HG03378 (cell line): Measurements from ENCODE around the gene CDK11A.
A peak's percentile ranks its signal among the peaks of the same experiment; 100 is the strongest.
"Not testable (repeated sequence)": the region's sequence is repeated elsewhere in the genome, so short reads cannot be mapped to it uniquely, and the experiment has no call there.

Experiments used
- ATAC-seq: cut with Tn5 transposase; IDR thresholded peaks from one replicate; pipeline ENCODE4 v1.9.1; 2021; ENCODE audit warnings: mild to moderate bottlenecking, moderate library complexity; ENCODE audit not compliant: unreplicated experiment

The CDK11A gene

DNA sequence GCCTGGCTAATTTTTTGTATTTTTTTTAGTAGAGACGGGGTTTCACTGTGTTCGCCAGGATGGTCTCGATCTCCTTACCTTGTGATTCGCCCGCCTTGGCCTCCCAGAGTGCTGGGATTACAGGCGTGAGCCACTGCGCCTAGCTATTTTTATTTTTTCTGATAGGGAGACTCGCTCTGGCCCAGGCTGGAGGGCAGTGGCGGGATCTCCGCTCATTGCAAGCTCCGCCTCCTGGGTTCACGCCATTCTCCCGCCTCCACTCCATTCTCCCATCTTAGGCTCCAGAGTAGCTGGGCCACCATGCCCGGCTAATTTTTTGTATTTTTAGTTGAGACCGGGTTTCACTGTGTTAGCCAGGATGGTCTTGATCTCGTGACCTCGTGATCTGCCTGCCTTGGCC lies 1.9 kb upstream of the CDK11A start:
- not testable (repeated sequence) for ATAC-seq

GRCh38 chr1:1721201-1721600 lies 3.0 kb downstream of the CDK11A start:
- ATAC-seq, result no peak

- not testable (repeated sequence) for ATAC-seq
These were observed 8.9 kb downstream of the CDK11A start for GRCh38 chr1:1715109-1715883.

GRCh38 chr1:1707897-1708296 lies 16.3 kb downstream of the CDK11A start:
- not testable (repeated sequence) for ATAC-seq

- not testable (repeated sequence) for ATAC-seq
These were observed 16.9 kb downstream of the CDK11A start for GRCh38 chr1:1707241-1707640.

DNA sequence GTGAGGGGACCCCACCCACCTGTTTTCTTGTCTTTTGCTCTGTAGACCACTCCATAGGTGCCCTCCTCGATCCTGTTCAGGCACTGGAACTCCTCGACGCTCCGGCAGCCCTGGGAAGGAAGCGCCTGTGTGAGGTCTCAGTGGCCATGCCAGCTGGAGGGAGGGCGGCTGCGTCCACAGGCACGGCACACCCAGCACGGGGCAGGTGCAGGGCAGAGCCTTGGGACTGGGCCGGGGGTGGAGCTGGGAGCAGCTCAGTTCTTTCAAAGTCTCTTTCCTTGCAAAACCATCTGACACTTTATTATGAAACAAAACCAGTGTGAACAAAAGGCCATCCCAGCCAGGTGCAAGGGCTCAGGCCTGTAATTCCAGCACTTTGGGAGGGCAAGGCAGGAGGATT lies 18.5 kb downstream of the CDK11A start:
- ATAC-seq, result not testable (repeated sequence)

DNA sequence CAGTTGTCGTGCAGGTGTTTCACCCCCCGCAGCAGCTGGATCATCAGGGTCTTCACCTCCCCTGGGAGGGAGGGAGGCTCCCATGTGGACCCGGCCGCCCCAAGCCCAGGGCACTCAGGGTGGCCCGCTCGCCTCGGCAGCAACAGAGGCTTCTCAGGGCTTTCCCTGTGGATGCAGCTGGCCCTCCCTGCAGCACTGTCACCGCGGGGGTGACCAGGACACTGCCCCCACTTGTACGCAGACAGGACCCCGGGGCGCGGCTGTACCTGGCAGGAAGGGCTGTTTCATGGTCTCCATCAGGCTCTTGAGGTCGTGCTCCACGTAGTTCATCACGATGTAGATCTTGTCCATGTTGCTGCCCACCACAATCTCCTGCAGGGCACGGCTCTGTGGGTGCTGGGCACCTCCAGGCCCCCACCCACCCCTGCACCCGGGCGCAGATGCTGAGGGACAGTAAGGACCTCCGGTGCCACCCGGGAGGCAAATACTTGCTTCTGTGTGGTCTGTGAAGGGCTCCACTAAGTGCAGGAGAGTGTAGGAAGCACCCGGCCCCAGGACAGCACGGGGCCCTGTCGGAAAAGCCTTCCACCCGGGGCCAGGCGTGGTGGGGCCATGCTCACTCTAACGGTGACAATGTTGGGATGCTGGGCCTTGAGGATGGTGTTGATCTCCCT lies 19.7 kb downstream of the CDK11A start:
- not testable (repeated sequence) for ATAC-seq

DNA sequence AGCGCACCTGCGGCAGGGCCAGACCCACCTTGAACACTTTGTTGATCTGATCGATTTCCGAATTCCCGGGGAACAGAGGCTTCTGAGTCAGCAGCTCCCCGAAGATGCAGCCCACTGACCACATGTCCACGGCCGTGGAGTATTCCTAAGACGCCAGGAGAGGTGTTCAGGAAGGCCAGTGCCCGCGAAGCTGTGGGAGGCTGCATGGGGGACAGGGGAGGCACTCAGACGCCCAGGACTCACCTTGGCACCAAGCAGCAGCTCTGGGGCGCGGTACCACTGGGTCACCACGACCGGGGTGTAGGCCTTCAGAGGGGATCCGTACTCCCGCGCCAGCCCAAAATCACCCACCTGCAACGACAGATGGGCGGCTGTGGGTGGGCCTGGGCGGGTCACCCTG lies 20.4 kb downstream of the CDK11A start:
- ATAC-seq, result no peak

GRCh38 chr1:1702506-1702905 lies 21.7 kb downstream of the CDK11A start:
- ATAC-seq, result not testable (repeated sequence)

GRCh38 chr1:1700557-1700956 lies 23.6 kb downstream of the CDK11A start:
- ATAC-seq, result not testable (repeated sequence)

GRCh38 chr1:1700067-1700466 lies 24.1 kb downstream of the CDK11A start:
- not testable (repeated sequence) for ATAC-seq

- ATAC-seq, result not testable (repeated sequence)
These were observed 25.1 kb downstream of the CDK11A start for GRCh38 chr1:1699061-1699460.

DNA sequence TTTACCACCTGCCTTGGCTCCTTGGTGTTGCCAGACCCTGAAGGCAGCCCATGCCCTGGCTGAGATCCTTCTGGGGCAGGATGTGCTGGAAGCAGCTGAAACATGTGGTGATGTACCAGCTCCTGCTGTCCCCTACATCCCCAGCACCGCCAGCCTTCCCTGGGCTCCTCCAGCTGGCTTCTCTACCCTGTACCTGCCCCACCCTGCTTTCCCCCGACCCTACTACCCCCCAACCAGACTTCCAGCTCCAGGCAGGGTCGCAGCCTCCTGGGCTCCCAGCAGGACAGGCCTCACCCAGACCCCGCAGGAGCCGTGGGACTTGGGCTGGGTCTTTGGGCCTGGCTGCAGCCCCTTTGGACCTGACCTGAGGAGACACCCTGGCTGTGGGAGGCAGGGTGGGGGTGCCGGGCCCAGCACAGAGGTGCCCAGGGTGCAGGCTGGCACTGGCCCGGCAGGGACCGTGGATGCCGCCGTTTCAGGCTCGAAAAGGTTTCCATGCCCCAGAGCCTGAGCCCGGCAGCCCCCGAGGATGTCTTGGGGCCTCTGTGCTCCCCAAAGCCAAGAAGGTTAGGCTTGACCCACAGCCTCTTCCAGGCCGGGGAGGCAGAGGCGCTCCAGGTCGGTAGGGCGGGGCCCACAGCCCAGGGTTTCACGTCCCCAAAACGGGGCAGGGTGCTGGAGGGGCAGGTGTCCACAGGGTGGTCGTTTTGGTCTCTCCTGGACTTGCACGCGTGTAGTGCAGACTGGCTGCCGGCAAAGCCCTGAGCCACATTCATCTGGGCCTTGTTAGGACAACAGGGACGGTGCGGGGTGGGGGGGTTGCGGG lies 26.6 kb downstream of the CDK11A start:
- not testable (repeated sequence) for ATAC-seq

- ATAC-seq, result not testable (repeated sequence)
These were observed 27.5 kb downstream of the CDK11A start for GRCh38 chr1:1696431-1697357.

GRCh38 chr1:1692714-1693647 lies 31.2 kb downstream of the CDK11A start, which contains the start of gene SLC35E2B:
Gene SLC35E2B, minus strand, starts transcription at chr1:1692795. Its CDS starts 16,096 bp downstream, at chr1:1676699.
- ATAC-seq, result peak; percentile 61

GRCh38 chr1:1692324-1692713 lies 31.8 kb downstream of the CDK11A start:
- ATAC-seq, result peak; percentile 24

DNA sequence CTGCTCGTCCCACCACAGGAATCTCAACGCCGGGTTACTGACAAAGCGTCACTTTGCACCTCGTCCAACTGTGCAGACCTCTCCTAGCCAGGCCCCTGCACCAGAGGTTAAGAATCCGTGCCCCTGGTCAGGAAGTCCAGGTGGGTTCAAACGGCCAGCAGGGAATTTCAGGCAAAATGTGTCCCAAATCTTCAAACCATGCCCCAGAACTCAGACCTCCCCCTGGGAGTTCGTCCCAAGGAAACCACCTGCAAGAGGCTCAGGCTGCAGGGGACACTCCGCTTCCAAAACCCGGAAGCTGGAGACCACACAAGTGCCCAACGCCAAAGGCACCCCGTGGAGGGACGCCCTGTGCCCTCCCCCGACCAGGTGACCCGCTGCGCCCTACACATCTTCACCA lies 32.7 kb downstream of the CDK11A start:
- ATAC-seq, result not testable (repeated sequence)

- ATAC-seq, result not testable (repeated sequence)
These were observed 34.6 kb downstream of the CDK11A start for GRCh38 chr1:1689526-1689925.

- no peak for ATAC-seq
These were observed 36.3 kb downstream of the CDK11A start for GRCh38 chr1:1687846-1688245.
